ENCODE data around the gene ANKH. TPM values are rescaled to one million over a fixed set of nuclear protein-coding genes. Genes with fewer than 3 reads are reported as not detected.
A peak's percentile ranks its signal among the peaks of the same experiment; 100 is the strongest.

The ANKH gene
- total RNA-seq, 2 experiments from 2014 or later = 31.3 to 41.9 TPM

- peaks cover 22% of the 10 kb centered on the region for H3K4me1 Mint-ChIP-seq
- no peaks in the 10 kb centered on the region for H3K9me3 Mint-ChIP-seq (ENCODE audit: low read depth)
- ATAC-seq (no peak), DNase-seq (no peak)
- no peaks in the 10 kb centered on the region for H3K27me3 Mint-ChIP-seq
- peaks cover 67% of the 10 kb centered on the region for H3K36me3 Mint-ChIP-seq
- CTCF ChIA-PET = interaction anchor here (2.7 to 4.4 kb wide), 2 partner anchors 16 to 316 kb away, joined by 10 to 20 read pairs; no protein-coding TSS in a partner anchor
- no peak overlapping the region for H3K27ac Mint-ChIP-seq
- H3K4me3 Mint-ChIP-seq = no peak overlapping the region
These were observed 184.4 kb downstream of the ANKH start for GRCh38 chr5:14687023-14687665.

GRCh38 chr5:14686517-14686916 is 185.1 kb downstream of the ANKH start:
- Mint-ChIP-seq H3K27me3 (no peaks in the 10 kb centered on the region), H3K4me1 (peaks cover 22% of the 10 kb centered on the region), H3K4me3 (no peak overlapping the region), H3K36me3 (peaks cover 67% of the 10 kb centered on the region), H3K27ac (peak overlapping the region; percentile 52), H3K9me3 (ENCODE audit: low read depth) (no peaks in the 10 kb centered on the region)
- DNase-seq (no peak), ATAC-seq (no peak)
- CTCF ChIA-PET = interaction anchor here (1.1 to 4.4 kb wide), 6 partner anchors 17 to 334 kb away, joined by 3 to 20 read pairs (median 7); no protein-coding TSS in a partner anchor

- peaks cover 66% of the 10 kb centered on the region for H3K36me3 Mint-ChIP-seq
- H3K27me3 Mint-ChIP-seq = no peaks in the 10 kb centered on the region
- no peaks in the 10 kb centered on the region for H3K9me3 Mint-ChIP-seq (ENCODE audit: low read depth)
- H3K4me1 Mint-ChIP-seq = peaks cover 22% of the 10 kb centered on the region
- H3K27ac Mint-ChIP-seq = peak overlapping the region; percentile 82
- ATAC-seq (peak; percentile 80), DNase-seq (peak; percentile 63)
- CTCF ChIA-PET = interaction anchor here (0.8 to 4.4 kb wide), 23 partner anchors 8 to 334 kb away, joined by 3 to 27 read pairs (median 3); no protein-coding TSS in a partner anchor
- peak overlapping the region; percentile 49 for H3K4me3 Mint-ChIP-seq
These were observed 185.8 kb downstream of the ANKH start for GRCh38 chr5:14685757-14686156.

- CTCF ChIA-PET = interaction anchor here (0.8 to 4.4 kb wide), 16 partner anchors 9 to 333 kb away, joined by 3 to 27 read pairs (median 5); no protein-coding TSS in a partner anchor
- ATAC-seq (no peak), DNase-seq (no peak)
- H3K36me3 Mint-ChIP-seq = peaks cover 63% of the 10 kb centered on the region
- no peaks in the 10 kb centered on the region for H3K27me3 Mint-ChIP-seq
- peaks cover 27% of the 10 kb centered on the region for H3K4me1 Mint-ChIP-seq
- H3K4me3 Mint-ChIP-seq = no peak overlapping the region
- H3K9me3 Mint-ChIP-seq (ENCODE audit: low read depth) = no peaks in the 10 kb centered on the region
- H3K27ac Mint-ChIP-seq = peak overlapping the region; percentile 64
These were observed 186.8 kb downstream of the ANKH start for GRCh38 chr5:14684757-14685156.

- DNase-seq (no peak), ATAC-seq (no peak)
- CTCF ChIA-PET = interaction anchor here (0.8 to 4.4 kb wide), 9 partner anchors 8 to 332 kb away, joined by 3 to 27 read pairs (median 5); no protein-coding TSS in a partner anchor
- Mint-ChIP-seq H3K9me3 (ENCODE audit: low read depth) (no peaks in the 10 kb centered on the region), H3K4me3 (no peak overlapping the region), H3K36me3 (peaks cover 61% of the 10 kb centered on the region), H3K27ac (no peak overlapping the region), H3K4me1 (peaks cover 31% of the 10 kb centered on the region), H3K27me3 (no peaks in the 10 kb centered on the region)
These were observed 187.6 kb downstream of the ANKH start for GRCh38 chr5:14683906-14684455.

GRCh38 chr5:14681236-14681752 is 190.3 kb downstream of the ANKH start:
- DNase-seq = no peak
- no peaks in the 10 kb centered on the region for H3K9me3 Mint-ChIP-seq (ENCODE audit: low read depth)
- no peak for ATAC-seq
- peaks cover 43% of the 10 kb centered on the region for H3K4me1 Mint-ChIP-seq
- peaks cover 59% of the 10 kb centered on the region for H3K36me3 Mint-ChIP-seq
- H3K27me3 Mint-ChIP-seq = no peaks in the 10 kb centered on the region
- H3K4me3 Mint-ChIP-seq = no peak overlapping the region
- H3K27ac Mint-ChIP-seq = no peak overlapping the region
- CTCF ChIA-PET = interaction anchor here (1.1 kb wide), 1 partner anchor 14 kb away, joined by 4 read pairs; no protein-coding TSS in a partner anchor

- CTCF ChIA-PET = interaction anchor here (0.8 to 1.7 kb wide), 3 partner anchors 12 to 328 kb away, joined by 3 to 5 read pairs (median 3); no protein-coding TSS in a partner anchor
- Mint-ChIP-seq H3K9me3 (ENCODE audit: low read depth) (no peaks in the 10 kb centered on the region), H3K4me3 (no peak overlapping the region), H3K4me1 (peaks cover 44% of the 10 kb centered on the region), H3K27me3 (no peaks in the 10 kb centered on the region), H3K36me3 (peaks cover 61% of the 10 kb centered on the region), H3K27ac (no peak overlapping the region)
- DNase-seq (no peak), ATAC-seq (no peak)
These were observed 192.0 kb downstream of the ANKH start for GRCh38 chr5:14679595-14679994.

GRCh38 chr5:14678773-14679334 is 192.7 kb downstream of the ANKH start:
- Mint-ChIP-seq H3K36me3 (peaks cover 67% of the 10 kb centered on the region), H3K9me3 (ENCODE audit: low read depth) (no peaks in the 10 kb centered on the region), H3K4me1 (peaks cover 51% of the 10 kb centered on the region), H3K27me3 (no peaks in the 10 kb centered on the region), H3K27ac (peak overlapping the region; percentile 34), H3K4me3 (no peak overlapping the region)
- no peak for DNase-seq
- no peak for ATAC-seq
- CTCF ChIA-PET = interaction anchor here (0.9 to 1.7 kb wide), 3 partner anchors 9 to 325 kb away, joined by 3 to 5 read pairs (median 4); no protein-coding TSS in a partner anchor

GRCh38 chr5:14676320-14676719 is 195.3 kb downstream of the ANKH start:
- peak; percentile 82 for DNase-seq
- CTCF ChIA-PET = interaction anchor here (0.6 to 4.3 kb wide), 4 partner anchors 8 to 311 kb away, joined by 3 to 27 read pairs (median 11); no protein-coding TSS in a partner anchor
- Mint-ChIP-seq H3K36me3 (peaks cover 62% of the 10 kb centered on the region), H3K27me3 (no peaks in the 10 kb centered on the region), H3K4me3 (peak overlapping the region; percentile 63), H3K9me3 (ENCODE audit: low read depth) (no peaks in the 10 kb centered on the region), H3K27ac (peak overlapping the region; percentile 87), H3K4me1 (peaks cover 75% of the 10 kb centered on the region)
- ATAC-seq = peak; percentile 79

GRCh38 chr5:14675865-14676300 is 195.7 kb downstream of the ANKH start:
- no peaks in the 10 kb centered on the region for H3K27me3 Mint-ChIP-seq
- H3K9me3 Mint-ChIP-seq (ENCODE audit: low read depth) = no peaks in the 10 kb centered on the region
- CTCF ChIA-PET = interaction anchor here (1.0 to 4.3 kb wide), 4 partner anchors 9 to 311 kb away, joined by 3 to 27 read pairs (median 11); no protein-coding TSS in a partner anchor
- ATAC-seq (peak; percentile 49), DNase-seq (no peak)
- peak overlapping the region; percentile 63 for H3K4me3 Mint-ChIP-seq
- H3K27ac Mint-ChIP-seq = peak overlapping the region; percentile 87
- H3K4me1 Mint-ChIP-seq = peaks cover 79% of the 10 kb centered on the region
- peaks cover 61% of the 10 kb centered on the region for H3K36me3 Mint-ChIP-seq

- Mint-ChIP-seq H3K36me3 (peaks cover 58% of the 10 kb centered on the region), H3K27me3 (no peaks in the 10 kb centered on the region), H3K4me3 (peak overlapping the region; percentile 63), H3K4me1 (peaks cover 80% of the 10 kb centered on the region), H3K27ac (peak overlapping the region; percentile 87), H3K9me3 (ENCODE audit: low read depth) (no peaks in the 10 kb centered on the region)
- ATAC-seq = peak; percentile 6
- DNase-seq = no peak
- CTCF ChIA-PET = interaction anchor here (0.8 to 4.3 kb wide), 6 partner anchors 8 to 311 kb away, joined by 3 to 27 read pairs (median 3); no protein-coding TSS in a partner anchor
These were observed 196.4 kb downstream of the ANKH start for GRCh38 chr5:14674983-14675854.

GRCh38 chr5:14673443-14673842 is 198.1 kb downstream of the ANKH start:
- H3K27me3 Mint-ChIP-seq = no peaks in the 10 kb centered on the region
- no peaks in the 10 kb centered on the region for H3K9me3 Mint-ChIP-seq (ENCODE audit: low read depth)
- CTCF ChIA-PET = interaction anchor here (2.8 kb wide), 1 partner anchor 25 kb away, joined by 11 read pairs; no protein-coding TSS in a partner anchor
- no peak for ATAC-seq
- H3K27ac Mint-ChIP-seq = no peak overlapping the region
- no peak for DNase-seq
- H3K4me3 Mint-ChIP-seq = no peak overlapping the region
- peaks cover 51% of the 10 kb centered on the region for H3K36me3 Mint-ChIP-seq
- H3K4me1 Mint-ChIP-seq = peaks cover 91% of the 10 kb centered on the region
